ENCODE data around the gene GAL3ST2. TPM values are rescaled to one million over a fixed set of nuclear protein-coding genes. Genes with fewer than 3 reads are reported as not detected.
"Not testable (repeated sequence)": the region's sequence is repeated elsewhere in the genome, so short reads cannot be mapped to it uniquely, and the experiment has no call there.

The GAL3ST2 gene
- polyA plus RNA-seq, 1 donor, result 0.20 TPM

GRCh38 chr2:241819947-241820624, 43.5 kb downstream of the GAL3ST2 start:
- not testable (repeated sequence) for DNase-seq (ENCODE audit: low read depth)

GRCh38 chr2:241820625-241821384, 44.2 kb downstream of the GAL3ST2 start:
- no peak for DNase-seq (ENCODE audit: low read depth)

GRCh38 chr2:241821460-241822263, 45.0 kb downstream of the GAL3ST2 start:
- DNase-seq (ENCODE audit: low read depth), result no peak

- DNase-seq (ENCODE audit: low read depth), result no peak
These were observed 45.6 kb downstream of the GAL3ST2 start for GRCh38 chr2:241822264-241822623.

GRCh38 chr2:241823531-241824437, 47.2 kb downstream of the GAL3ST2 start:
- DNase-seq (ENCODE audit: low read depth), result not testable (repeated sequence)

- no peak for DNase-seq (ENCODE audit: low read depth)
These were observed 50.8 kb downstream of the GAL3ST2 start for GRCh38 chr2:241827394-241827793.

- DNase-seq (ENCODE audit: low read depth), result no peak
These were observed 56.6 kb downstream of the GAL3ST2 start for GRCh38 chr2:241833101-241833663.

- not testable (repeated sequence) for DNase-seq (ENCODE audit: low read depth)
These were observed 57.3 kb downstream of the GAL3ST2 start for GRCh38 chr2:241833756-241834526.

- no peak for DNase-seq (ENCODE audit: low read depth)
These were observed 58.0 kb downstream of the GAL3ST2 start for GRCh38 chr2:241834527-241835210.

GRCh38 chr2:241835611-241836010, 59.0 kb downstream of the GAL3ST2 start:
- DNase-seq (ENCODE audit: low read depth), result no peak

GRCh38 chr2:241836292-241836691, 59.7 kb downstream of the GAL3ST2 start:
- DNase-seq (ENCODE audit: low read depth), result no peak

GRCh38 chr2:241837197-241837965, 60.8 kb downstream of the GAL3ST2 start:
- no peak for DNase-seq (ENCODE audit: low read depth)

- no peak for DNase-seq (ENCODE audit: low read depth)
These were observed 64.8 kb downstream of the GAL3ST2 start for GRCh38 chr2:241841181-241842066.

GRCh38 chr2:241842067-241842415, 65.4 kb downstream of the GAL3ST2 start:
- no peak for DNase-seq (ENCODE audit: low read depth)

- DNase-seq (ENCODE audit: low read depth), result no peak
These were observed 66.1 kb downstream of the GAL3ST2 start for GRCh38 chr2:241842620-241843211.

- no peak for DNase-seq (ENCODE audit: low read depth)
These were observed 66.9 kb downstream of the GAL3ST2 start for GRCh38 chr2:241843321-241844065.

All from forelimb muscle (tissue), 1 donor.